ENCODE results near the gene S100A1.
"Not testable (repeated sequence)": the region's sequence is repeated elsewhere in the genome, so short reads cannot be mapped to it uniquely, and the experiment has no call there.

GRCh38 chr1:153671628-153672353 is 43.6 kb downstream of the S100A1 start:
- TF ChIP-seq CTCF (IDR thresholded peaks at IDR 0.05), result peak; percentile 7; the same call in 1 of the 2 replicates
- not testable (repeated sequence) for TF ChIP-seq ZFX (IDR thresholded peaks at IDR 0.05; ENCODE audit: borderline replicate concordance)
